Prostate gland (tissue), 2 donors: ENCODE results near the gene AMOTL1.

Source experiments
- CTCF ChIP-seq, 4 experiments: fragments of 200-600 bp in 2 of 4; fragments of 450-650 bp in 2 of 4; sonication (generic) in 2 of 4; IDR thresholded peaks; 1 replicate in 3 of 4; 2 replicates in 1 of 4; pipeline ENCODE4 v1.5.1; 2016 to 2019; ENCODE audit warnings: antibody characterized with exemption in 4 of 4, mild to moderate bottlenecking in 2 of 4, moderate library complexity in 2 of 4
- POLR2A ChIP-seq: fragments of 450-650 bp; IDR thresholded peaks from one replicate; pipeline ENCODE4 v1.6.1; 2016; ENCODE audit warnings: antibody characterized with exemption, mild to moderate bottlenecking
- POLR2AphosphoS5 ChIP-seq: sonication (generic); formaldehyde crosslinking; IDR thresholded peaks from one replicate; pipeline ENCODE4 v1.6.1; 2017; ENCODE audit warnings: antibody characterized with exemption

- no peak for TF ChIP-seq CTCF (IDR thresholded peaks at IDR 0.05)
- TF ChIP-seq POLR2A: no peak
- no peak for TF ChIP-seq POLR2AphosphoS5
Measured at GRCh38 chr11:94826415-94826814, 58.3 kb downstream of the AMOTL1 start.
